ENCODE results near the gene C2CD5.

The C2CD5 gene

GRCh38 chr12:22543246-22544037 is 900 bp downstream of the C2CD5 start:
- 0 out of 2 replicates have a peak, but pooled peaks have one; percentile 16 for TF ChIP-seq POLR2A (IDR thresholded peaks at IDR 0.05; ENCODE audit: low read depth, low read length)
- FAIRE-seq (no peak), DNase-seq (ENCODE audit: insufficient read length, low spot score) (no peak)

GRCh38 chr12:22541496-22542155 is 2.7 kb downstream of the C2CD5 start:
- TF ChIP-seq POLR2A (IDR thresholded peaks at IDR 0.05; ENCODE audit: low read depth, low read length): no peak
- DNase-seq (ENCODE audit: insufficient read length, low spot score): no peak
- FAIRE-seq: no peak

- no peak for TF ChIP-seq POLR2A (IDR thresholded peaks at IDR 0.05; ENCODE audit: low read depth, low read length)
- FAIRE-seq (no peak), DNase-seq (ENCODE audit: insufficient read length, low spot score) (no peak)
These were observed 5.3 kb downstream of the C2CD5 start for GRCh38 chr12:22539055-22539454.

GRCh38 chr12:22538311-22538710 is 6.0 kb downstream of the C2CD5 start:
- no peak for FAIRE-seq

GRCh38 chr12:22536971-22537544 is 7.3 kb downstream of the C2CD5 start:
- FAIRE-seq (no peak), DNase-seq (ENCODE audit: insufficient read length, low spot score) (no peak)
- TF ChIP-seq POLR2A (IDR thresholded peaks at IDR 0.05; ENCODE audit: low read depth, low read length): no peak

More at GRCh38 chr12:22538311-22538710, 6.0 kb downstream of the C2CD5 start:
- DNase-seq (ENCODE audit: insufficient read length, low spot score): no peak
- no peak for TF ChIP-seq POLR2A (IDR thresholded peaks at IDR 0.05; ENCODE audit: low read depth, low read length)

GRCh38 chr12:22536346-22536945 is 7.9 kb downstream of the C2CD5 start:
- DNase-seq (ENCODE audit: insufficient read length, low spot score) (no peak), FAIRE-seq (no peak)
- TF ChIP-seq POLR2A (IDR thresholded peaks at IDR 0.05; ENCODE audit: low read depth, low read length): no peak

GRCh38 chr12:22535478-22535877 is 8.9 kb downstream of the C2CD5 start:
- DNase-seq (ENCODE audit: insufficient read length, low spot score) (no peak), FAIRE-seq (no peak)
- no peak for TF ChIP-seq POLR2A (IDR thresholded peaks at IDR 0.05; ENCODE audit: low read depth, low read length)

GRCh38 chr12:22535038-22535437 is 9.3 kb downstream of the C2CD5 start:
- TF ChIP-seq POLR2A (IDR thresholded peaks at IDR 0.05; ENCODE audit: low read depth, low read length): no peak
- FAIRE-seq (no peak), DNase-seq (ENCODE audit: insufficient read length, low spot score) (no peak)

- FAIRE-seq: no peak
- no peak for DNase-seq (ENCODE audit: insufficient read length, low spot score)
- TF ChIP-seq POLR2A (IDR thresholded peaks at IDR 0.05; ENCODE audit: low read depth, low read length): no peak
These were observed 11.2 kb downstream of the C2CD5 start for GRCh38 chr12:22533155-22533554.

- DNase-seq (ENCODE audit: insufficient read length, low spot score) (no peak), FAIRE-seq (no peak)
- TF ChIP-seq POLR2A (IDR thresholded peaks at IDR 0.05; ENCODE audit: low read depth, low read length): no peak
These were observed 12.0 kb downstream of the C2CD5 start for GRCh38 chr12:22532317-22532716.

GRCh38 chr12:22531205-22531604 is 13.1 kb downstream of the C2CD5 start:
- TF ChIP-seq POLR2A (IDR thresholded peaks at IDR 0.05; ENCODE audit: low read depth, low read length): no peak

GRCh38 chr12:22529281-22530060 is 14.9 kb downstream of the C2CD5 start:
- FAIRE-seq (peak; percentile 92), DNase-seq (ENCODE audit: insufficient read length, low spot score) (no peak)
- TF ChIP-seq POLR2A (IDR thresholded peaks at IDR 0.05; ENCODE audit: low read depth, low read length): no peak

More at GRCh38 chr12:22531205-22531604, 13.1 kb downstream of the C2CD5 start:
- no peak for DNase-seq (ENCODE audit: insufficient read length, low spot score)
- FAIRE-seq: no peak

GRCh38 chr12:22527999-22528398 is 16.3 kb downstream of the C2CD5 start:
- no peak for TF ChIP-seq POLR2A (IDR thresholded peaks at IDR 0.05; ENCODE audit: low read depth, low read length)

More at GRCh38 chr12:22527999-22528398, 16.3 kb downstream of the C2CD5 start:
- DNase-seq (ENCODE audit: insufficient read length, low spot score) (no peak), FAIRE-seq (peak; percentile 80)

Measured in H54 (cell line).